ENCODE data around the gene THRSP. TPM values are rescaled to one million over a fixed set of nuclear protein-coding genes. Genes with fewer than 3 reads are reported as not detected.
"Not testable (repeated sequence)": the region's sequence is repeated elsewhere in the genome, so short reads cannot be mapped to it uniquely, and the experiment has no call there.

THRSP gene
- total RNA-seq, 1 donor from 2014 or later, result not detected

GRCh38 chr11:78039919-78040671 is 23.6 kb upstream of the THRSP start:
- DNase-seq, result peak; percentile 74
- intact Hi-C loops (cut with DNase I), result no loop called here
- Histone ChIP-seq H3K4me1 (peaks cover 31% of the 10 kb centered on the region), H3K36me3 (no peaks in the 10 kb centered on the region), H3K4me3 (peak overlapping the region; percentile 11), H3K9me3 (no peaks in the 10 kb centered on the region), H3K27ac (peak overlapping the region; percentile 65), H3K27me3 (ENCODE audit: low read depth) (no peaks in the 10 kb centered on the region)
- ATAC-seq, result peak; percentile 21 to 44
- TF ChIP-seq, protein P1, sequence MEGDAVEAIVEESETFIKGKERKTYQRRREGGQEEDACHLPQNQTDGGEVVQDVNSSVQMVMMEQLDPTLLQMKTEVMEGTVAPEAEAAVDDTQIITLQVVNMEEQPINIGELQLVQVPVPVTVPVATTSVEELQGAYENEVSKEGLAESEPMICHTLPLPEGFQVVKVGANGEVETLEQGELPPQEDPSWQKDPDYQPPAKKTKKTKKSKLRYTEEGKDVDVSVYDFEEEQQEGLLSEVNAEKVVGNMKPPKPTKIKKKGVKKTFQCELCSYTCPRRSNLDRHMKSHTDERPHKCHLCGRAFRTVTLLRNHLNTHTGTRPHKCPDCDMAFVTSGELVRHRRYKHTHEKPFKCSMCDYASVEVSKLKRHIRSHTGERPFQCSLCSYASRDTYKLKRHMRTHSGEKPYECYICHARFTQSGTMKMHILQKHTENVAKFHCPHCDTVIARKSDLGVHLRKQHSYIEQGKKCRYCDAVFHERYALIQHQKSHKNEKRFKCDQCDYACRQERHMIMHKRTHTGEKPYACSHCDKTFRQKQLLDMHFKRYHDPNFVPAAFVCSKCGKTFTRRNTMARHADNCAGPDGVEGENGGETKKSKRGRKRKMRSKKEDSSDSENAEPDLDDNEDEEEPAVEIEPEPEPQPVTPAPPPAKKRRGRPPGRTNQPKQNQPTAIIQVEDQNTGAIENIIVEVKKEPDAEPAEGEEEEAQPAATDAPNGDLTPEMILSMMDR (IDR thresholded peaks at IDR 0.05), result no peak

GRCh38 chr11:78040691-78041379 is 22.8 kb upstream of the THRSP start:
- Histone ChIP-seq H3K27ac (no peak overlapping the region), H3K9me3 (no peaks in the 10 kb centered on the region), H3K27me3 (ENCODE audit: low read depth) (no peaks in the 10 kb centered on the region), H3K4me1 (peaks cover 39% of the 10 kb centered on the region), H3K36me3 (no peaks in the 10 kb centered on the region), H3K4me3 (no peak overlapping the region)
- TF ChIP-seq, protein P1 (IDR thresholded peaks at IDR 0.05), result no peak
- intact Hi-C loops (cut with DNase I), result no loop called here
- DNase-seq, result no peak
- no peak for ATAC-seq

DNA sequence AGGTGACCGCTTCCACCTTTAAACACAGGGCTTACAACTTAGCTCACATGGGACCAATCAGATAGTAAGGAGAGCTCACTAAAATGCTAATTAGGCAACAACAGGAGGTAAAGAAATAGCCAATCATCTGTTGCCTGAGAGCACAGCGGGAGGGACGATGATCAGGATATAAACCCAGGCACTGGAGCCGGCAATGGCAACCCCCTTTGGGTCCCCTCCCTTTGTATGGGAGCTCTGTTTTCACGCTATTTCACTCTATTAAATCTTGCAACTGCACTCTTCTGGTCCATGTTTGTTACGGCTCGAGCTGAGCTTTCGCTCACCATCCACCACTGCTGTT is 22.3 kb upstream of the THRSP start:
- H3K9me3 ChIP-seq; DNase-seq; H3K27me3 ChIP-seq (ENCODE audit: low read depth); ATAC-seq; H3K4me3 ChIP-seq; H3K36me3 ChIP-seq; intact Hi-C loops (cut with DNase I); H3K27ac ChIP-seq: not testable (repeated sequence)
- peaks cover 43% of the 10 kb centered on the region for H3K4me1 ChIP-seq

- no peak for DNase-seq
- no peak for ATAC-seq
- H3K27me3 ChIP-seq (ENCODE audit: low read depth), result no peaks in the 10 kb centered on the region
- no peak overlapping the region for H3K4me3 ChIP-seq
- TF ChIP-seq, protein P1 (IDR thresholded peaks at IDR 0.05), result no peak
- H3K36me3 ChIP-seq, result no peaks in the 10 kb centered on the region
- H3K9me3 ChIP-seq, result no peaks in the 10 kb centered on the region
- H3K4me1 ChIP-seq, result peaks cover 45% of the 10 kb centered on the region
- intact Hi-C loops (cut with DNase I), result no loop called here
- no peak overlapping the region for H3K27ac ChIP-seq
These were observed 21.7 kb upstream of the THRSP start for GRCh38 chr11:78041843-78042440.

DNA sequence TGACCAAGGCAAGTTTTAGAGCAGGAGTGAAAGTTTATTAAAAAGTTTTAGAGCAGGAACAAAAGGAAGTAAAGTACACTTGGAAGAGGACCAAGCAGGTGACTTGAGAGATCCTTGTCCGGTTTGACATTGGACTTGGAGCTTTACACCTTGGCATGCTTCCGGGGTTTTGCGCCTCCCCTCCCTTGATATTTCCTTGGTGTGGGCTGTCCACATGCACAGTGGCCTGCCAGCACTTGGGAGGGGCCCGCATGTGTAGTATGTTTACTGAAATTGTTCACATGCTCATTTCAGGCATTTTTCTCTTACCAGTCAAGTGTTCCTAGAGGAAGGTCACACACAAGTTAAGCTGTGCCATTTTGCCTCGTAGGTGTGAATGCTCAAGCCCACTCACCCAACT is 19.0 kb upstream of the THRSP start:
- TF ChIP-seq, protein P1 (IDR thresholded peaks at IDR 0.05), result no peak
- ATAC-seq, result peak; percentile 88 to 89

More for the DNA sequence above, 19.0 kb upstream of the THRSP start:
- peak; percentile 92 for DNase-seq
- Histone ChIP-seq H3K27ac (no peak overlapping the region), H3K27me3 (ENCODE audit: low read depth) (no peaks in the 10 kb centered on the region), H3K4me1 (peaks cover 36% of the 10 kb centered on the region), H3K36me3 (no peaks in the 10 kb centered on the region), H3K9me3 (no peaks in the 10 kb centered on the region), H3K4me3 (no peak overlapping the region)
- intact Hi-C loops (cut with DNase I), result no loop called here

Measured in lower lobe of right lung (tissue), 2 donors.